HG03565 (cell line): ENCODE data around the gene NBEAL2.

Experiments
- ATAC-seq: cut with Tn5 transposase; IDR thresholded peaks from one replicate; pipeline ENCODE4 v1.9.1; 2021; ENCODE audit warnings: mild to moderate bottlenecking, moderate library complexity; ENCODE audit not compliant: unreplicated experiment

NBEAL2 gene

GRCh38 chr3:46942481-46943236 is 36.8 kb upstream of the NBEAL2 start:
- ATAC-seq, result no peak

DNA sequence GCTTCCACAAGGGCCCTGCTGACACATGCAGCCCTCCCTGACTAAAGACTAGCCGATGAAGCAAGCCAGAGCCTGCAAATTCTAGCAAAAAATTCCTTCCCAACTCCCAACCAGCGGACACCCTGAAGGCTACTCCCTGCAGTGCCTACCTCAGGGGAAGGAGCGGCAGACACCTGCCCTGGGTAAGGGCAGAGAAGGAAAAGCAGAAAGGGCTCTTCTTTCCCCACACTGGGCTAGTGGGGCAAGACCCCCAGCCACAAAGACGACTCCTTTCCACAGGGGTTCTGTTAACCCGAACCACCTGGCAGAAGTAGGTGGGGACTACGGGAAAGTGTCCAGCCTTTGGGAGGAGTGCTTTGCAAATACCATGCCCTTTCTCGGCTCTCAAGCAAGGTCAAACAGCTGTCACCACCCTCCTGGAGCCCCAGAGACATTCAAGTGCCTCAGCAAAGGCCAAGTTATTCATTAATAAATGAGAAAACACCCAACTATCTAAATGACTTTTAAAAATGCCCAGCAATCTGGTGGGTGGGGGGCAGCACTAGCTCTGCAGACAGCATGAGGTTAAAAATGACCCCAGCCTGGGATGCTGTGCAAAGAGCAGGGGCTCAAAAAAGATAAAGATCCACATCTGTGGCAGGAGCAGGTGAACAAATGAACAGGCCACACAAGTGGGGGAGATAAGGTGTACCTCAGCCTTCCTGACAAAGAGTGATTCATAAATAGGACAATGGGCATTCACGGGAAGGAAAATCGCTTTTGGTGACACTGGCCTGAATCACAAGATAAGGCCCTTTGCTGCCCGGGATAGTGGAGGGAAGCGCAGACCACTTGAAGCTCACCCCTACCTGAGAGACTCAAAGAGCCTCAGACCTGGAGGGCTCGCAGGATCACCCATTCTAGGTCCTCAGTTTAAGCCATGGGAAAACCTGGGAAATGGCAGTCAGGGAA is 36.0 kb upstream of the NBEAL2 start:
- no peak for ATAC-seq

- ATAC-seq, result no peak
Measured at GRCh38 chr3:46944191-46944590, 35.3 kb upstream of the NBEAL2 start.

- ATAC-seq, result no peak
Measured at GRCh38 chr3:46946416-46946815, 33.0 kb upstream of the NBEAL2 start.

DNA sequence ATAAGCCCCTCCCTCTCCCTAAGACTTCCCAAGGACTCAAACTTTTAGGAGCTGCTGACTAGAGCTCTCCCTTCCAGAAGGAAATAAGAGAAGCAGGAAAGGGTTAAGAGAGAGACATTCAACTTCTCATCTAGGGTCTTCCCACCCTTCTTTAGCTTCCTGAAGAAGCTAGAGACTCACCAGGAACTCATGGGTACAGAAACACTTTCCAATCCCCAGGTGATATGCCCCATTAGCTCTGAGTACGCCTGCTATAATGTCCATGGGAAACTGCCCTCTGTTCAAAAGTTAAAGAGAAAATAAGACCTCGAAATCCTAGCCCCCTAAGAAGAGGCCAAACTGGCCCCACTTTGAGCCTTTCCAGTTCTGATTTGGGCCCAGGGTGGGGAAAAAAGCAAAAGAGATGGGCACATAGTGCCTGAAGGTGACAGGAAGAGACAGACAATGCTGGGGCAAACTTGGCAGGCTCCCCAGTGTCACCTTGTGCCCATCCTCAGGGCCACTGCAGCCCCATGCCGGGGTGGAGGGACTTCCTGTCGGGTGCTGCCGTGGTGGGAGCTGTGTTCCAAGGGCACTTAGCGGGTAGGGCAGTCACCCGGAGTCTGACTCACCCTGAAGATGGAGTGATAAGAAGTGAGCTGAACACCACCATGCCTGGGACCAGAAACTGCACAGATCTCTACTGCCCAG is 32.5 kb upstream of the NBEAL2 start:
- no peak for ATAC-seq

DNA sequence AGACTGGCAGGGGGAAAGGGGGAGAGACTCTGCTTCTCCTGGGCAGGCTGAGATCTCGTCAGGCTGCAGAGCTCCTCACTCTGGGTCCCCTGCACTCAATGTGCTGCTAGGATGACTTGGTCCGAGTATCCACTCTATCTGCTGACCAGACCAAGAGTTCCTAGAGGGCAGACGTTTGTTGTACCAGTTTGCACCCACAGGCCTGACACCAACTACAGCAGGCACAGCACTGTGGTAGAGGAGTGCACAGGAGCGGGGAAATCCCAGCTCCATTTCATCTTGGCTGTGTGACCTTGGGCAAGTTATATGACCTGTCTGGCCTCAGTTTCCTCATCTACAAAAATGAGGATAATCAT is 31.9 kb upstream of the NBEAL2 start:
- ATAC-seq, result no peak

DNA sequence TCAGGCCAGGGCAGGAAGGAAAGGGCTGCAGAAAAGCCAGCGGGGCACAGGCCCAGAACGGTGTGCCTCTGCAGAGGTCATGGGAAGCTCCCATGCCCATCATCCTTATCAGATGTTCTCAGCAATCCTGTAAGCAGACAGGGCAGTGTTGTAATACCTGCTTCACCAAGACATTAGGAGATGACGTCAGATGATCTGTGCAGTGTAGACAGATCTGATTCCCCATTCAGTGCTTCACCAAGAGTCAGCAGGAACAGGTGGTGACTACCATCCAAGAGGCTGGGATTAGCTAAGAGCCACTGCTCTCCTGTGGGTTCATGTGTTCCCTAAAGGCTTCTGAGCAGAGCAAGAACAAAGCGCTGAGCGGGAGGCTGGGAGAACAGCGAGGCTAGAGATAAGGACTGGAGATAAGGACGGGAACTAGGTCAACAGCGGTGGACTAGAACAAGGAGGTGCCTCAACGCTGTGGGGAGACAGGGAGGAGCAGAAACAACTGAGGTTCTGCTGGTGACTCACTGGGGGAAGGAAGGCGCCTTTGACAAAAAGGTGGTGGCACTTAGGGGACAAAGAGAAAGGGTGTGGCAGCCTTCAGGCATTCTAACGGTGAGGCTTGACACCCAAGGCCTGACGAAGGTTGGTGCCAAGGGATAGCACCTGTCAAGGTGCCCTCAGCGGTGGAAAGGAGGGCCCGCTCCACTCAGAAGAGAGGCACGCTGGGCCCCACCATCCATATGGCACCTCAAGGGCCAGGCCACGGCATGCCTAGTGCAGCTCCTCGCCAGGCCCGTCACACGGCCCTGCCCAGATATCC is 31.3 kb upstream of the NBEAL2 start:
- ATAC-seq, result no peak

DNA sequence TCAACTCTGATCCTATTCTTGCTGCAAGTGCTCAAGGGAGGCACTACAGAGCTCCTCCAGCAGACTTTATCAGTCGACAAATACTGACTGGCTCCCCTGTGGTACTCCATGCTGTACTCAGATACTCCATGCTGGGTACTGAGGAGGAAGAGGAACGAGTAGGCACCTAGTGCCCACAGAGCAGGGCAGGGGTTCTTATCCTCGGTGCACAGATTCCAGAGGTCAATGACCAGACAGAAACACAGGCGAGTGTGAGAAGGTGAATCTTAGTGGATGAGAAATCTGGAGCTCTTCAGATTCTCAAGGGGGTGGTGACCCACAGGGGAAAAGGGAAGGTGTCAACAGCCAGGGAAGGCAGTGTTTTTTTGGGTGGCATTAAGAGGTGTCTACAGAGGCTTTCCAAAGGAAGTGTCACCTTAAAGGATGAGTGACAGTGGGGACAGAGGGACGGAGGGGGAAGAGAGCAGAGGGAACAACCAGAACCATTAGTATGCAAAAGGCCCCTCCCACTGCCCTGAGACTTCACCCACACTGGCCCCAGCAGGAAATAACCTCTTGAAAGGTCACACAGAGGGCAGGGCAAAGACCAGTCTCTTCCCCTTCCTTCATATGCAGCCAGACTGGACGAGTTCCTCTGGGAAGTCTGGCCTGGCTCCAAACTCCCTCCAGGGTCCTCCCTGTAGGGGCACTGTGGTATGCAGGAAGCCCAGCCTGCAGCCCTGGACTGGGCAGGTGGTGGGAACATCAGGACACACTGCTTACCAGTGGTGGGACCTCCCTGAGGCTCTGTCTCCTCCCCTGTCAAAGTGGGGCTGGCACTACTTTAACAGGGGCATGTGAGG is 30.4 kb upstream of the NBEAL2 start:
- no peak for ATAC-seq

- ATAC-seq, result no peak
Measured at GRCh38 chr3:46950177-46950576, 29.3 kb upstream of the NBEAL2 start.

- no peak for ATAC-seq
Measured at GRCh38 chr3:46950650-46951241, 28.7 kb upstream of the NBEAL2 start.

DNA sequence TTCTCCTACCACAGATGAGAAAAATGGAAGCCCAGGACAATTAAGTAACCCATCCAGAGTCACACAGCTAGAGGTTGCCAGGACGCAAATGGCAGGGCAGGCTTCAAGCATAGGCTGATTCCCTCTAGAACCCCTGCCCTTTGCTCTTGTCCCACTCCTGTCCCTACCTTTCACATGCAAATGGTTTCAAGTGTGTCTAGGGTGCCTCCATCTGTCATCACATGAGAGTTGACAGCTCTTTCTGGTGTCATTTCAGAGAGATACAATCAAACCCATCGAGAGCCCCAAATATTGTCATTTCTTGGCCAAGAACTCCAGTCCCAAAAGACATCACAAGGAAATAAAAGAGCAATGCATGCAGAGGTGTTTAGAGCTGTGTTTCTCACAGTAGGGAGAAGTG is 26.7 kb upstream of the NBEAL2 start:
- ATAC-seq, result no peak

GRCh38 chr3:46953234-46954010 is 26.0 kb upstream of the NBEAL2 start:
- ATAC-seq, result no peak

- no peak for ATAC-seq
Measured at GRCh38 chr3:46954178-46954577, 25.3 kb upstream of the NBEAL2 start.

DNA sequence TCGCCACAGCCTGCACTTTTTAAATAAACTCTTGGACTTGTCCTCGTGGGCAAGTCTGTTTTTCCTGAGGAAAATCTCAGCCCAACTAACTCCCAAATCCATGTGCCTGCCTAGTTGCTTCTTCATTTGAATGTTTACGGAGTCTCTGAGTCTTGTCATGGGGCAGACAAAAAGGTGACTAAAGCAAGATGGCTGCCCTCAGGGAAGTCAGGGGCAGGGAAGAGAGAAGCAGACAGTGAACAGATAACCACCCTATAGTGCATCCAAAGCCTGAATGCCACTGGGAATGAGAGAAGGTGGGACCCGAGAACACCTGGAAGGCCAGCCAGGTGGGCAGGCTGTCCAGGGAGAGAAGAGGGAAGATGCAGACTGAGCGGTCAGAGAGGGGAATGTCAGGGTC is 24.3 kb upstream of the NBEAL2 start:
- ATAC-seq, result no peak

GRCh38 chr3:46955801-46956259 is 23.6 kb upstream of the NBEAL2 start:
- no peak for ATAC-seq

- no peak for ATAC-seq
Measured at GRCh38 chr3:46957092-46957820, 22.2 kb upstream of the NBEAL2 start.

- ATAC-seq, result no peak
Measured at GRCh38 chr3:46958467-46959160, 20.9 kb upstream of the NBEAL2 start.
